Esophagus muscularis mucosa (tissue), 3 donors: ENCODE measurements around the gene ERCC6.

Experiments
- CTCF ChIP-seq, 3 experiments: fragments of 200-600 bp in 2 of 3; fragments of 450-650 bp in 1 of 3; sonication (generic) in 2 of 3; IDR thresholded peaks; one replicate each; pipeline ENCODE4 v1.5.1; 2017 to 2019; ENCODE audit warnings: antibody characterized with exemption in 3 of 3, mild to moderate bottlenecking in 2 of 3, moderate library complexity in 1 of 3
- POLR2A ChIP-seq: fragments of 450-650 bp; IDR thresholded peaks from one replicate; pipeline ENCODE4 v1.6.1; 2017; ENCODE audit warnings: antibody characterized with exemption, moderate library complexity, mild to moderate bottlenecking, low read depth

- no peak for TF ChIP-seq CTCF (IDR thresholded peaks at IDR 0.05)
- no peak for TF ChIP-seq POLR2A
Observed at GRCh38 chr10:49538381-49539319, at the start of gene ERCC6.
